HG03442 (cell line): ENCODE data around the gene HAPLN3.

Source experiments
- ATAC-seq: cut with Tn5 transposase; IDR thresholded peaks from one replicate; pipeline ENCODE4 v1.9.1; 2021; ENCODE audit warnings: mild to moderate bottlenecking, moderate library complexity; ENCODE audit not compliant: unreplicated experiment

HAPLN3 gene

GRCh38 chr15:88897142-88897455, 1.8 kb upstream of the HAPLN3 start:
- ATAC-seq = no peak

- no peak for ATAC-seq
Observed at GRCh38 chr15:88896333-88897033, 1.1 kb upstream of the HAPLN3 start.

GRCh38 chr15:88894348-88894818, 961 bp downstream of the HAPLN3 start:
- peak; percentile 63 for ATAC-seq

GRCh38 chr15:88891540-88892254, 3.6 kb downstream of the HAPLN3 start:
- ATAC-seq = no peak

GRCh38 chr15:88890495-88890894, 4.8 kb downstream of the HAPLN3 start:
- no peak for ATAC-seq

- no peak for ATAC-seq
Observed at GRCh38 chr15:88888719-88889118, 6.6 kb downstream of the HAPLN3 start.

GRCh38 chr15:88887068-88887580, 8.2 kb downstream of the HAPLN3 start:
- ATAC-seq = no peak

- ATAC-seq = no peak
Observed at GRCh38 chr15:88882785-88883184, 12.6 kb downstream of the HAPLN3 start.

- no peak for ATAC-seq
Observed at GRCh38 chr15:88881775-88882174, 13.6 kb downstream of the HAPLN3 start.

- no peak for ATAC-seq
Observed at GRCh38 chr15:88880944-88881740, 14.2 kb downstream of the HAPLN3 start.

- ATAC-seq = no peak
Observed at GRCh38 chr15:88878720-88879184, 16.6 kb downstream of the HAPLN3 start.

GRCh38 chr15:88877906-88878305, 17.4 kb downstream of the HAPLN3 start:
- no peak for ATAC-seq

- ATAC-seq = no peak
Observed at GRCh38 chr15:88877415-88877814, 17.9 kb downstream of the HAPLN3 start.

- ATAC-seq = no peak
Observed at GRCh38 chr15:88876573-88876972, 18.8 kb downstream of the HAPLN3 start.

GRCh38 chr15:88874684-88875083, 20.7 kb downstream of the HAPLN3 start:
- ATAC-seq = no peak

GRCh38 chr15:88874275-88874674, 21.1 kb downstream of the HAPLN3 start:
- no peak for ATAC-seq

- ATAC-seq = no peak
Observed at GRCh38 chr15:88873786-88874185, 21.6 kb downstream of the HAPLN3 start.

GRCh38 chr15:88872706-88873105, 22.6 kb downstream of the HAPLN3 start:
- no peak for ATAC-seq

- ATAC-seq = no peak
Observed at GRCh38 chr15:88872106-88872505, 23.2 kb downstream of the HAPLN3 start.

- ATAC-seq = no peak
Observed at GRCh38 chr15:88871313-88871712, 24.0 kb downstream of the HAPLN3 start.

- no peak for ATAC-seq
Observed at GRCh38 chr15:88866295-88866881, 29.0 kb downstream of the HAPLN3 start.
